ENCODE data around the gene SSX2IP.
"Not testable (repeated sequence)": the region's sequence is repeated elsewhere in the genome, so short reads cannot be mapped to it uniquely, and the experiment has no call there.

The SSX2IP gene

GRCh38 chr1:84598418-84598817 is 91.8 kb downstream of the SSX2IP start:
- Histone ChIP-seq H3K4me2 (ENCODE audit: low read length) (no peak overlapping the region), H3K27ac (ENCODE audit: low read depth, low read length) (no peak overlapping the region), H3K4me1 (ENCODE audit: control insufficient read depth, low read length) (no peaks in the 10 kb centered on the region), H3K79me2 (ENCODE audit: control insufficient read depth, low read length) (no peaks in the 10 kb centered on the region), H3K4me3 (ENCODE audit: low read length) (no peak overlapping the region), H3K27me3 (ENCODE audit: control insufficient read depth, low read length) (no peaks in the 10 kb centered on the region), H4K20me1 (ENCODE audit: control insufficient read depth, insufficient read depth, low read depth, low read length) (no peaks in the 10 kb centered on the region), H3K9me2 (replicated peaks; ENCODE audit: control insufficient read depth, low read length) (no peaks in the 10 kb centered on the region), H3K36me3 (ENCODE audit: control insufficient read depth, low read length) (no peaks in the 10 kb centered on the region), H3K9me3 (ENCODE audit: control insufficient read depth, insufficient read depth, low read length) (no peaks in the 10 kb centered on the region), H3F3A (ENCODE audit: control insufficient read depth, insufficient read depth) (no peaks in the 10 kb centered on the region)
- TF ChIP-seq EZH2phosphoT487 (IDR thresholded peaks at IDR 0.05; ENCODE audit: borderline replicate concordance, low read length) (no peak), CTCF (IDR thresholded peaks at IDR 0.05; ENCODE audit: low read depth, low read length, poor library complexity, severe bottlenecking) (no peak)

GRCh38 chr1:84597011-84597410 is 93.2 kb downstream of the SSX2IP start:
- H3K9me3 ChIP-seq (ENCODE audit: control insufficient read depth, insufficient read depth, low read length), result no peaks in the 10 kb centered on the region
- H3K9me2 ChIP-seq (replicated peaks; ENCODE audit: control insufficient read depth, low read length), result no peaks in the 10 kb centered on the region
- no peak overlapping the region for H3K27ac ChIP-seq (ENCODE audit: low read depth, low read length)
- no peaks in the 10 kb centered on the region for H3K27me3 ChIP-seq (ENCODE audit: control insufficient read depth, low read length)
- no peak overlapping the region for H3K4me2 ChIP-seq (ENCODE audit: low read length)
- no peaks in the 10 kb centered on the region for H3F3A ChIP-seq (ENCODE audit: control insufficient read depth, insufficient read depth)
- TF ChIP-seq EZH2phosphoT487 (IDR thresholded peaks at IDR 0.05; ENCODE audit: borderline replicate concordance, low read length) (no peak), CTCF (IDR thresholded peaks at IDR 0.05; ENCODE audit: low read depth, low read length, poor library complexity, severe bottlenecking) (no peak)
- H3K79me2 ChIP-seq (ENCODE audit: control insufficient read depth, low read length), result no peaks in the 10 kb centered on the region
- no peaks in the 10 kb centered on the region for H4K20me1 ChIP-seq (ENCODE audit: control insufficient read depth, insufficient read depth, low read depth, low read length)
- H3K4me1 ChIP-seq (ENCODE audit: control insufficient read depth, low read length), result no peaks in the 10 kb centered on the region
- no peak overlapping the region for H3K4me3 ChIP-seq (ENCODE audit: low read length)
- no peaks in the 10 kb centered on the region for H3K36me3 ChIP-seq (ENCODE audit: control insufficient read depth, low read length)

DNA sequence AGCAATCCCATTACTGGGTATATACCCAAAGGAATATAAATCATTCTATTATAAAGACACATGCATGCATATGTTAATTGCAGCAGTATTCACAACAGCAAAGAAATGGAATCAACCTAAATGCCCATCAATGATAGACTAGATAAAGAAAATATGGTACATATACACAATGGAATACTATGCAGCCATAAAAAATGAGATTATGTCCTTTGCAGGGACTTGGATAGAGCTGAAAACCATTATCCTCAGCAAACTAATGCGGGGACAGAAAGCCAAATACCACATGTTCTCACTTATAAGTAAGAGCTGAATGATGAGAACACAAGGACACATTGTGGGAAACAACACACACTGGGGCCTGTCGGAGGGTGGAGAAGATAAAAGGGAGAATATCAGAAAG is 95.3 kb downstream of the SSX2IP start:
- not testable (repeated sequence) for H3K27ac ChIP-seq (ENCODE audit: low read depth, low read length); H3K9me2 ChIP-seq (replicated peaks; ENCODE audit: control insufficient read depth, low read length); H3K4me1 ChIP-seq (ENCODE audit: control insufficient read depth, low read length); H4K20me1 ChIP-seq (ENCODE audit: control insufficient read depth, insufficient read depth, low read depth, low read length); H3F3A ChIP-seq (ENCODE audit: control insufficient read depth, insufficient read depth); H3K4me2 ChIP-seq (ENCODE audit: low read length); H3K4me3 ChIP-seq (ENCODE audit: low read length); H3K79me2 ChIP-seq (ENCODE audit: control insufficient read depth, low read length); H3K9me3 ChIP-seq (ENCODE audit: control insufficient read depth, insufficient read depth, low read length); H3K36me3 ChIP-seq (ENCODE audit: control insufficient read depth, low read length); H3K27me3 ChIP-seq (ENCODE audit: control insufficient read depth, low read length)

Measured in DOHH2 (cell line).